NAMALWA (cell line): ENCODE measurements around the gene SCAANT1.
A peak's percentile ranks its signal among the peaks of the same experiment; 100 is the strongest.

Experiments used
- DNase-seq: peaks from one replicate; pipeline ENCODE4 v3.0.0-alpha.2; 2015; ENCODE audit warnings: low spot score

SCAANT1 gene

GRCh38 chr3:63911873-63912767, at the start of gene SCAANT1:
Gene SCAANT1 (minus strand): TSS chr3:63912383.
- DNase-seq = peak; percentile 67

- peak; percentile 52 for DNase-seq
Observed at GRCh38 chr3:63961891-63962290, 49.7 kb upstream of the SCAANT1 start.

DNA sequence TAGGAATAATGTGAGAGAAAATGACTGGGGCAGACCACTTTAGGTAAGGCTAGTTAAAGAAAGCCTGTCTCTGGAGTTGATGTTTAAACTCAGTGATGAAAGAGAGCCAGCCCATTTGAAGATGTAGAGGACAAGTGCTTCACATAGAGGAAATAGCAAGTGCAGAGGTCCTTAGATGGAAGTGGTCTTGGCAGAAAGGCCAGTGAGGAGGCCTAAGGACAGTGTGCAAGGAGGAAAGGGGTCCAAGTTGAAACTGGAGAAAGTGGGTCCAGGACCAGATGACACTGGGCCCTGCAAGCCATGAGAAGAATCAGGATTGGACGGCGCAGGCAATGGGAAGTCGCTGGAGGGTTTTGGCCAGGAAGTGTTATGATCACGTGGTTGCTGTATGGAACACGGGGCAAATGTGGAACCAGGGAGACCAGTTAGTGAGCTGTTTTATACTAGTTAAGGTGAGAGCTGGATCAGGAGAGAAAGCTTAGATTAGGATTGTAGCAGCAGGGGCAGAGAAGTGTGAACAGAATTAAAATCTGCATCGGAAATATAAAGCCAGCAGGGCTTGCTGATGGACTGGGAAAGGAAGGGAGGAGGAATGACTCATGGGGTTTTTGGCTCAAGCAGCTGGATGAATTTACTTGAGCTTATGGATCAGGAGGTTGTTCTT, 48.0 kb upstream of the SCAANT1 start:
- DNase-seq = no peak

DNA sequence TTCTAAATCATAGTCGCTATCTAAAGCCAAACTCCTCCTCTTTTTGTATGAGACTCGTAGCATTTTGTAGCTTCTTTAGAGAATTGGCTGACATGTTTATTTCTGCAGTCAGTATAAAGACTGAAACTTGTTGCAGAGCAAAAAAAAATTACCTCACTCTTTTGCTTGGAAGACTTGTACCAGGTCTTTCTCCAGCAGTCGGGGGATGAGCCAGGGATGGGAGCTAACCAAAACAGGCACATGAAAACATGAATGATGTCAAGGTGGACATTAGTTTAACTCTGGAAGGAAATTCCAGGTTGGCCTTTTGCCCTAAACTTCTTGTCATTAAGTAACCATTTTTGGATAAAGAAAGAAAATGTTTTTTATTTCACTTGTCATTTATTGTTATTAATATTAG, 47.0 kb upstream of the SCAANT1 start:
- DNase-seq = no peak

GRCh38 chr3:63955830-63956545, 43.8 kb upstream of the SCAANT1 start:
- no peak for DNase-seq

DNA sequence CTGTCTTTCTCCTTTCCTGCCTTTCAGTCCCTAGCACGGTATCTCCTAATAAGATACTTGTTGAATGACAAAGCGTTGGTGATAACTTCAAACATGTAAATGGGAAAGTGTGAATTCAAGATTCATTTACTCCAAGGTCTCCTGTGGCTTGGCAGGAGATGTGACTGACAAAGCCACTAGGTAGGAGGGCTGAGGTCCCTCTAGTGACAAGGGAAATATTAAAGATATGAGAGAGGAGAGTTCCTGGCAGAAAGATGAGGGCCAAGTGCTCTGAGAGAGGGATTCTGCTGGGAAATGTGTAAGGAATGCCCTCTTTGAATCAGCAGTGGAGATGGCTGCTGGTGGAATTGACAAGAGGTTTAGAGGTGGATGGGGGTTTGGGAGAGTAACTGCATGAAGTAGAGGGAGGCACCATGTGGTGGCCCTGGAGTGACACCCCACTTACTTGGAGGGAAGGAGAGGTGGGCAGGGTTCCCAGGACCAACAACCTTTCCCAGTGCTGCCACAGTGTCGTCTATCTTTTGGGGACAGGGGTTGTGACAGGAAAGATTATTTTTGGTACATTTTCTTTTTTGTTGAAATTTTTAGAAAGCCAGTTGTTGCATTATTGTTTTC, 43.0 kb upstream of the SCAANT1 start:
- DNase-seq = no peak

DNA sequence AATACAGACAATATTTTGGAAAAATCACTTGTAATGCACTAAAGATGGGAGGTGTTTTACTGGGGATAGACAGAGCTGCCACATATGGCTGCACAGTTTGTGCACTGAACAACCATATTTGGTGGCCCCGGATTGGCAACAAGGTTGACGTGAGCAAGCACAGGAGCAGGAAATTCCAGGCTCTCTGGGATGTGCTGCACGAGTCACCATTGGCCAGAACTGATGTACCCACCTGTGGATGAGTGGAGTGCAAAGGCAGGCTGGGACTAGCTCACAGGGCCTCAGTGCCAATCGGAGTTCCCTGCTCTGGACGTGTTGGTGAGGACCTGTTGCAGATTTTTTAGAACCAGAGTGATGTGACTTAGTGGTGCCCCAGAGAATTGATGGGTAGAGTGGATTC, 42.0 kb upstream of the SCAANT1 start:
- DNase-seq = no peak

- DNase-seq = no peak
Observed at GRCh38 chr3:63952248-63952594, 40.0 kb upstream of the SCAANT1 start.

GRCh38 chr3:63951492-63952247, 39.5 kb upstream of the SCAANT1 start:
- DNase-seq = no peak

DNA sequence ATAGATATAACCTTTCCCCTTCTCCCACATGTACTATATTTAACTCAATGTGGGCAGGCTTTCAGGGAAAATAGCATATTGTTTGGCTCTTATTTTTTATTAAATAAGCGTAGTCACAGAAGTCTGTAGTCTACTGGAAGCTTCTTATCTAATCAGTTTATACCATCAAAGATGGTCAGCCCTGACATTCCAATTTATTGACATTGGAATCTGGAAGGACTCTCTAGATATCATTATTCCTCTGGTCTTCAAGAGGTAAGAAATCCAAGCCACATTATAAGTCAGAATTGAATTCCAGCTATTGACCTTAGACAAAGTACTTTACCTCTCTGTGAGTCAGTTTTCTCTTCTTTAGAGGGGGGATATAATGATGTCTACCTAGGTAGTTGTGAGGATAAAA, 38.5 kb upstream of the SCAANT1 start:
- no peak for DNase-seq

GRCh38 chr3:63949005-63949404, 36.8 kb upstream of the SCAANT1 start:
- DNase-seq = no peak

GRCh38 chr3:63947594-63947993, 35.4 kb upstream of the SCAANT1 start:
- DNase-seq = no peak

DNA sequence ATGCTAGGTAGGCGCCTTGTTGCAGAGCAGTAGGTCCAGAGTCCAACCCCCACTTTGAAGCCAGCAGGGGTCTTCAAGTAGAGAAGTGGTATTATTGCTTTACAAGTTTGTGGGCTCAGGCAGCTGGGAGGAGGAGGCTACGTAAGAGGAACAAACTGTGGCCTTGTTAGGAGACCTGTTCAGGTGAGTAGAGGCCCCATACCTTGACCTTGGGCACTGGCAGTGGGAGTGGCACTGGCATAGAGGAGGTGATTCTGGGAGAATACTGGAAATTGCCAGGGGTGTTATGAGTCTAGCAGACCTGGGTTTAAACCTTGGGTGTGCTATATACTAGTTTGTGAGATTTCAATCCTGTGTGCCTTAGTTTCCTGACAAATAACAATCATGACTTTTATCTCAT, 34.6 kb upstream of the SCAANT1 start:
- no peak for DNase-seq

DNA sequence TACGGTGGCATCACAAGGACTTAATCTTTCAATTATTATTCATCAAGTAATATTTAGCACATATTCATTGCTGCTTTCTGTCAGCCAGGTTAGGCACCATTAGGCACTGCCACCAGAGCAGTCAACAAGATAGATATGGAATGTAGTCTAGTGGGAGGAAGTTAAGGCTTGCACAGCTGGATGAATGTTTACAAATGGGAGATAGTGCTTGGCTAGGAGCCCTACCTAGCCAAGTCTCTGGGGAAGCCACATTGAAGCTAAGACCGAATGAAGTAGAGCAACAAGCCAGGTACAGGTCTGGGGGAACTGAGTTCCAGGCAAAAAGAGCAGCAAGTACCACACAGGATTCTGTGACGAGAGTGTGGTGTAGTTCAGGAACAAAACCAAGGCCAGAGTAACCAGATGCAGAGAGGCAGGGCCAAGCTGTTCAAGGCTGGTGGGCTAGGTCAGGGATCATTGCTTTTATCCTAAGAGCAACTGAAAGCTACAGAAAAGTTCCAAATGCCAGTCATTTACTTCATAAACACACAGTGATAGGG, 33.4 kb upstream of the SCAANT1 start:
- no peak for DNase-seq

GRCh38 chr3:63943678-63944077, 31.5 kb upstream of the SCAANT1 start:
- DNase-seq = no peak

DNA sequence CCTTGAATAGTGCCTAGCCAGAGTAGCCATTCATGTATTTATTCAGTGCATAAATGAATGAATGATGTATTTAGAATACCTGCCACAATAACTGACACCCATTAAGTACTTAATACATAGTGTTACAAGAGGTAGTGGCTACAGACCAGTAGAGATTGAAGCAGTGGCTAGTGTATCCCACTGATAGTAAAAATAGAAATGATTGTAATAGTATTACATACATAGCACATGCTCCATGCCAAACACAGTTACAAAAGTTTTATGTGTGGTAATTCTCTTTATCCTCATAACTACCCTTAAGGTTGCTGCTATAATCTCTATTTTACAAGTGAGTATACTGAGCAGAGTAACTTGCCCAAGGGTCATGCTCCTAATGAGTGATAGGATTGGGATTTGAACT, 30.3 kb upstream of the SCAANT1 start:
- DNase-seq = no peak

DNA sequence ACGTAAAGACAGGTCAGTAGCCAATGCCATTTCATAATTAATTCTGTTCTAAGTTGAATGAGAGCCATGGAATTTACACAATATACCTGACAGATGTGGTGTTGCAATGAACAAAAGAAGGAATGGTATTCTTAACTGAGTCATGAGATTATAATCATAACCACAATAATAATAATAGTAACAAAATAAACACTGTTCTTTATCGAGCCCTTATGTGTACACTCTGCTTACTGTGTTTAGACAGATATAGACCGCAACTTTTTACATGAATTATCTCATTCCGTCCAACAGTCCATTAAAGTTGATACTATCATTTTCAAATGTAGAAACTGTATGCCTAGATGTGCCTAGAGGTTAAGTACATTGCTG, 28.2 kb upstream of the SCAANT1 start:
- DNase-seq = no peak

DNA sequence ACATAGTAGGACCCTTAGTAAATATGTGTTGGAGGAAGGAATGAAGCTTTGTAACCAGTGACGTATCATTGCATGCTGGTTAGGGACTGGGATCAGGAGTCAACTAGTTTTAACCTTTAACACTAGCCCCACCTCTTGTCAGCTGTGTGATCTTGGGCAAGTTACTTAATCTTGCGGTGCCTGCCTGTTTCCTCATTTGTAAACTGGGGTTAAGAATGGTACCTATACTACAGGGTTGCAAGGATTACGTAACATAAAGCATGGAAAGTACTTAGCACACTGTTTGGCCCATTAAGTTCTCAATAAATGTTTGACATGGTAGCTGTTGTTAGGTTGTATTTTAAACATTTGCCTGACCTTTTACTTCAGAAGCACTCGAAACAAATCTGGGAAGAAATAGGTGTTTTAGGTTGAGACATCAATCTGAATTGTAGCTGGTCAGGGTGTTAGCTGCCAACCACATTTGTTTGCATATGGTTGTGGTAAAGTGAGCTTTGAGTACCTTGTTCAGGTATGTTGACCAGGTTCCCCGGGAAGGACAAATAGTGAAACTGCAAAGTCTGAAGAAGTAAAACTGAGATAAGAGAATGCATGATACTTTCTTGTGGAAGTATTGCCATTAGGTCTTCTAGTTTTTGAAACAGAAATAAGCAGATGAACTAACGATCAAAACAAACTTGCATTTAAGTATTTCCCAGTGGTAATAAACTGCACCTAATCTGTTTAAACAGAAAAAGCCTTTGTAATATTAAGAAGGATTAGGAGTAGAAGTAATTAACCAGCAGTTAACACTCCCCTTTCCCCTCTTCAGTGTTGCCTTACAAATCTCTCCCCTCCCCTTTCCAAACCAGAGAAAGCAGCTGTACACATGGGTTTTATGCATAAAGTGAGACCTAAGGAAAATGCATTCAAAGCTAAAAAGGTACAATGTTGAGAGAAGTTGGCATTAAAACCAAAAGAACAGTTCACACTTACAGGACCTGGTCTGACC, 25.8 kb upstream of the SCAANT1 start:
- no peak for DNase-seq

GRCh38 chr3:63936925-63937324, 24.7 kb upstream of the SCAANT1 start:
- DNase-seq = no peak
